H9 (cell line): Measurements from ENCODE around the gene TFF1. TPM values are rescaled to one million over a fixed set of nuclear protein-coding genes. Genes with fewer than 3 reads are reported as not detected.

Source experiments
- DNase-seq: peaks from one replicate; pipeline ENCODE4 v3.0.0-alpha.2; 2017
- H2AFZ ChIP-seq: one replicate; pipeline ENCODE4 v1.6.1; 2013; ENCODE audit warnings: mild to moderate bottlenecking, low read length, control low read depth, moderate library complexity
- H2AK5ac ChIP-seq: 2 replicates; pipeline ENCODE4 v1.6.1; 2013; ENCODE audit warnings: low read length, control low read depth, mixed read lengths; ENCODE audit not compliant: insufficient read length
- H2BK120ac ChIP-seq: one replicate; pipeline ENCODE4 v1.6.1; 2013; ENCODE audit warnings: low read depth, mild to moderate bottlenecking, low read length, control low read depth, inconsistent platforms; ENCODE audit not compliant: poor library complexity, severe bottlenecking
- H2BK12ac ChIP-seq: 2 replicates; pipeline ENCODE4 v1.6.1; 2013; ENCODE audit warnings: low read length, control low read depth, mixed read lengths, low read depth; ENCODE audit not compliant: insufficient read length
- H2BK15ac ChIP-seq: 2 replicates; pipeline ENCODE4 v1.6.1; 2013; ENCODE audit warnings: low read depth, low read length, control low read depth
- H2BK20ac ChIP-seq: one replicate; pipeline ENCODE4 v1.6.1; 2013; ENCODE audit warnings: low read depth, mild to moderate bottlenecking, low read length, control low read depth, inconsistent platforms; ENCODE audit not compliant: poor library complexity, severe bottlenecking
- H2BK5ac ChIP-seq: 2 replicates; pipeline ENCODE4 v1.6.1; 2013; ENCODE audit warnings: low read length, control low read depth, mixed read lengths; ENCODE audit not compliant: insufficient read length
- H3K14ac ChIP-seq: 2 replicates; pipeline ENCODE4 v1.6.1; 2013; ENCODE audit warnings: low read length, control low read depth; ENCODE audit not compliant: insufficient read depth
- H3K18ac ChIP-seq: 2 replicates; pipeline ENCODE4 v1.6.1; 2013; ENCODE audit warnings: low read depth, mild to moderate bottlenecking, mixed read lengths, low read length, control low read depth; ENCODE audit not compliant: insufficient read length
- H3K23ac ChIP-seq: 2 replicates; pipeline ENCODE4 v1.6.1; 2013; ENCODE audit warnings: low read length, control low read depth, mixed read lengths, low read depth; ENCODE audit not compliant: insufficient read length
- H3K23me2 ChIP-seq: 2 replicates; pipeline ENCODE4 v1.6.1; 2013; ENCODE audit warnings: low read depth, mild to moderate bottlenecking, mixed read lengths, low read length, control low read depth; ENCODE audit not compliant: insufficient read length, poor library complexity, severe bottlenecking
- H3K27ac ChIP-seq: 2 replicates; pipeline ENCODE4 v1.5.1; 2013; ENCODE audit warnings: low read length, control low read depth, mixed read lengths, low read depth; ENCODE audit not compliant: insufficient read length
- H3K27me3 ChIP-seq: 2 replicates; pipeline ENCODE4 v1.6.1; 2013; ENCODE audit warnings: low read length, control low read depth, inconsistent platforms; ENCODE audit not compliant: insufficient read depth
- H3K4ac ChIP-seq: 2 replicates; pipeline ENCODE4 v1.6.1; 2013; ENCODE audit warnings: low read depth, mild to moderate bottlenecking, control low read depth, inconsistent platforms, low read length, moderate library complexity
- H3K4me1 ChIP-seq: 2 replicates; pipeline ENCODE4 v1.6.1; 2013; ENCODE audit warnings: low read length, control low read depth, inconsistent platforms; ENCODE audit not compliant: insufficient read depth
- H3K4me2 ChIP-seq: 2 replicates; pipeline ENCODE4 v1.6.1; 2013; ENCODE audit warnings: low read length, control low read depth, mixed read lengths; ENCODE audit not compliant: insufficient read length, insufficient read depth
- H3K56ac ChIP-seq: 2 replicates; pipeline ENCODE4 v1.6.1; 2013; ENCODE audit warnings: low read depth, mild to moderate bottlenecking, mixed read lengths, low read length, control low read depth; ENCODE audit not compliant: insufficient read length
- H3K79me1 ChIP-seq: 2 replicates; pipeline ENCODE4 v1.6.1; 2013; ENCODE audit warnings: low read depth, mild to moderate bottlenecking, moderate library complexity, low read length, control low read depth, inconsistent platforms; ENCODE audit not compliant: insufficient read depth, poor library complexity, severe bottlenecking
- H3K79me2 ChIP-seq: 2 replicates; pipeline ENCODE4 v1.6.1; 2013; ENCODE audit warnings: low read length, control low read depth, inconsistent platforms; ENCODE audit not compliant: insufficient read depth
- H3K9ac ChIP-seq: 2 replicates; pipeline ENCODE4 v1.6.1; 2013; ENCODE audit warnings: low read length, control low read depth, mixed read lengths; ENCODE audit not compliant: insufficient read length; ENCODE audit errors: extremely low read depth
- H3K9me3 ChIP-seq: one replicate; pipeline ENCODE4 v1.6.1; 2013; ENCODE audit warnings: low read depth, low read length, inconsistent platforms; ENCODE audit not compliant: control insufficient read depth
- H3T11ph ChIP-seq: one replicate; pipeline ENCODE4 v1.6.1; 2013; ENCODE audit warnings: mild to moderate bottlenecking, low read length, control low read depth, inconsistent platforms
- H4K20me1 ChIP-seq: one replicate; pipeline ENCODE4 v1.6.1; 2013; ENCODE audit not compliant: control insufficient read depth, insufficient read length, insufficient read depth
- H4K5ac ChIP-seq: 2 replicates; pipeline ENCODE4 v1.6.1; 2013; ENCODE audit warnings: low read depth, mild to moderate bottlenecking, mixed read lengths, low read length, control low read depth; ENCODE audit not compliant: insufficient read length
- H4K8ac ChIP-seq: replicated peaks from 2 replicates; pipeline ENCODE4 v1.6.1; 2013; ENCODE audit warnings: low read length, control low read depth, mixed read lengths, low read depth; ENCODE audit not compliant: insufficient read length
- H4K91ac ChIP-seq: 2 replicates; pipeline ENCODE4 v1.6.1; 2013; ENCODE audit warnings: low read depth, mild to moderate bottlenecking, moderate library complexity, mixed read lengths, low read length, control low read depth; ENCODE audit not compliant: insufficient read length
- H3K27ac Mint-ChIP-seq, 3 experiments: 2 replicates in 2 of 3; 3 replicates in 1 of 3; pipeline ENCODE4 v1.8.0; 2020 to 2021; ENCODE audit warnings: mixed read lengths in 3 of 3, mild to moderate bottlenecking in 1 of 3, moderate library complexity in 1 of 3
- H3K27me3 Mint-ChIP-seq: 2 replicates; pipeline ENCODE4 v1.8.0; 2021; ENCODE audit warnings: low read depth, mild to moderate bottlenecking, moderate library complexity, mixed read lengths
- H3K36me3 Mint-ChIP-seq, 3 experiments: 2 replicates in 2 of 3; 3 replicates in 1 of 3; pipeline ENCODE4 v1.8.0; 2020 to 2021; ENCODE audit warnings: low read depth in 3 of 3, mixed read lengths in 3 of 3; ENCODE audit not compliant: insufficient read depth in 1 of 3
- H3K4me1 Mint-ChIP-seq, 2 experiments: 2 replicates each; pipeline ENCODE4 v1.8.0; 2020; ENCODE audit warnings: mixed read lengths in 2 of 2
- H3K4me3 Mint-ChIP-seq, 2 experiments: 2 replicates in 1 of 2; 3 replicates in 1 of 2; pipeline ENCODE4 v1.8.0; 2020 to 2021; ENCODE audit warnings: mild to moderate bottlenecking in 2 of 2, mixed read lengths in 2 of 2, moderate library complexity in 1 of 2
- H3K9me3 Mint-ChIP-seq, 2 experiments: 2 replicates in 1 of 2; 3 replicates in 1 of 2; pipeline ENCODE4 v1.8.0; 2020; ENCODE audit warnings: mild to moderate bottlenecking in 2 of 2, mixed read lengths in 2 of 2, moderate library complexity in 1 of 2
- WGBS: extraction: QIAGEN DNeasy Blood & Tissue Kit; methylation state at CpG from one replicate; pipeline ENCODE4 v1.1.7; 2013; ENCODE audit warnings: missing lambda C conversion rate, low lambda C conversion rate, mixed read lengths; ENCODE audit not compliant: insufficient read length; ENCODE audit errors: extremely low coverage; 5-methylcytosine and 5-hydroxymethylcytosine counted together
- total RNA-seq: library from RNA; stranded (reverse); gene quantifications from 2 replicates; pipeline ENCODE4 v1.2.1, GENCODE V29; 2021
- TF ChIP-seq, protein P1 (sequence below): fragments of 200-600 bp; sonication (generic); conservative IDR thresholded peaks from 3 replicates; pipeline ENCODE4 v1.8.0; 2021; ENCODE audit warnings: antibody characterized with exemption, mild to moderate bottlenecking

TFF1 gene
- total RNA-seq, 1 experiment from 2014 or later = not detected

GRCh38 chr21:42321231-42321630 lies 45.1 kb downstream of the TFF1 start:
- no peak overlapping the region for H2BK12ac ChIP-seq
- no peak overlapping the region for H3T11ph ChIP-seq
- Mint-ChIP-seq H3K27ac (no peak overlapping the region), H3K4me1 (peaks cover 26 to 27% of the 10 kb centered on the region in 2 experiments), H3K4me3 (no peak overlapping the region), H3K36me3 (peaks cover 0 to 5% (median 0%) of the 10 kb centered on the region in 3 experiments; a peak in 2 of 7 replicates), H3K9me3 (peaks cover 0 to 10% of the 10 kb centered on the region in 2 experiments; a peak in 2 of 5 replicates), H3K27me3 (peaks cover 3% of the 10 kb centered on the region; the same call in 1 of the 2 replicates)
- no CpG with 5 or more reads among the region's 10 CpGs for WGBS
- TF ChIP-seq, protein P1, sequence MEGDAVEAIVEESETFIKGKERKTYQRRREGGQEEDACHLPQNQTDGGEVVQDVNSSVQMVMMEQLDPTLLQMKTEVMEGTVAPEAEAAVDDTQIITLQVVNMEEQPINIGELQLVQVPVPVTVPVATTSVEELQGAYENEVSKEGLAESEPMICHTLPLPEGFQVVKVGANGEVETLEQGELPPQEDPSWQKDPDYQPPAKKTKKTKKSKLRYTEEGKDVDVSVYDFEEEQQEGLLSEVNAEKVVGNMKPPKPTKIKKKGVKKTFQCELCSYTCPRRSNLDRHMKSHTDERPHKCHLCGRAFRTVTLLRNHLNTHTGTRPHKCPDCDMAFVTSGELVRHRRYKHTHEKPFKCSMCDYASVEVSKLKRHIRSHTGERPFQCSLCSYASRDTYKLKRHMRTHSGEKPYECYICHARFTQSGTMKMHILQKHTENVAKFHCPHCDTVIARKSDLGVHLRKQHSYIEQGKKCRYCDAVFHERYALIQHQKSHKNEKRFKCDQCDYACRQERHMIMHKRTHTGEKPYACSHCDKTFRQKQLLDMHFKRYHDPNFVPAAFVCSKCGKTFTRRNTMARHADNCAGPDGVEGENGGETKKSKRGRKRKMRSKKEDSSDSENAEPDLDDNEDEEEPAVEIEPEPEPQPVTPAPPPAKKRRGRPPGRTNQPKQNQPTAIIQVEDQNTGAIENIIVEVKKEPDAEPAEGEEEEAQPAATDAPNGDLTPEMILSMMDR = no peak
- H2BK20ac ChIP-seq = no peak overlapping the region
- H2AFZ ChIP-seq = no peak overlapping the region
- no peak overlapping the region for H4K91ac ChIP-seq
- no peak overlapping the region for H3K4ac ChIP-seq
- H4K5ac ChIP-seq = no peak overlapping the region
- no peak overlapping the region for H3K56ac ChIP-seq
- no peak overlapping the region for H4K8ac ChIP-seq
- H3K14ac ChIP-seq = no peak overlapping the region
- H3K23ac ChIP-seq = no peak overlapping the region
- H3K27me3 ChIP-seq = no peaks in the 10 kb centered on the region
- H3K79me1 ChIP-seq = no peaks in the 10 kb centered on the region
- H2BK5ac ChIP-seq = no peak overlapping the region
- H2BK15ac ChIP-seq = no peak overlapping the region
- H4K20me1 ChIP-seq = no peaks in the 10 kb centered on the region
- peaks cover 7% of the 10 kb centered on the region; the same call in 1 of the 2 replicates for H3K4me1 ChIP-seq
- H3K27ac ChIP-seq = no peak overlapping the region
- H3K9ac ChIP-seq = no peak overlapping the region
- no peaks in the 10 kb centered on the region for H3K9me3 ChIP-seq
- H2AK5ac ChIP-seq = no peak overlapping the region
- no peak overlapping the region for H2BK120ac ChIP-seq
- no peak overlapping the region for H3K4me2 ChIP-seq
- DNase-seq = no peak
- H3K79me2 ChIP-seq = no peaks in the 10 kb centered on the region
- H3K23me2 ChIP-seq = no peaks in the 10 kb centered on the region
- H3K18ac ChIP-seq = no peak overlapping the region
